22Rv1 (cell line): ENCODE results near the gene CNTRL.

ENCODE experiments used
- H3K27ac ChIP-seq: fragments of 450-650 bp; 2 replicates; pipeline ENCODE4 v1.5.1; 2017
- CTCF ChIP-seq: fragments of 450-650 bp; IDR thresholded peaks from 2 replicates; pipeline ENCODE4 v1.5.1; 2017; ENCODE audit warnings: mild to moderate bottlenecking
- ZFX ChIP-seq: fragments of 450-650 bp; IDR thresholded peaks from 2 replicates; pipeline ENCODE4 v1.6.1; 2017; ENCODE audit warnings: antibody characterized with exemption, borderline replicate concordance

The CNTRL gene

DNA sequence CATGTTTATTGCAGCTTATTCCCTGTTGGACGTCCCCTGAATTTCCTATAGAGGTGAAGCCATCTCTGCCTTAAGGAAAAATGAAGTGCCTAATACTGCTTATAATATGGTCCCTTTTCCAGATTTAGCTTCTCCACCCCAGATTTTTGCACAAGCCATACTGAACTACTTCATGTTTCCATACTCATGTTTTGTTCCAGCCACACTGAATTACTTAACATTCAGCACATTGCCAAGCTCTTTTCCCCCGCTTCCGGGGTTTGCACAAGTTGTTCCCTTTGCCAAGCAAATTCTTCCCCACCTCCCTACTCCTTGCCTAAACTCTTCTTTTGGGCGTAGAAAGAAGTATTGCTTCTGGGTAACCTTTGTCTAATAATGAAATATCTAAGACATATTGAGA, 1.7 kb upstream of the CNTRL start:
- peak overlapping the region; percentile 97 for H3K27ac ChIP-seq
- TF ChIP-seq CTCF (no peak), ZFX (no peak)

- peak overlapping the region; percentile 97 for H3K27ac ChIP-seq
- TF ChIP-seq CTCF (no peak), ZFX (no peak)
Observed at GRCh38 chr9:121075251-121076036, 689 bp downstream of the CNTRL start.

- H3K27ac ChIP-seq: 0 out of 2 replicates have a peak overlapping the region, but pooled peaks have one; percentile 5
- TF ChIP-seq ZFX (no peak), CTCF (no peak)
Observed at GRCh38 chr9:121082075-121082474, 7.3 kb downstream of the CNTRL start.

DNA sequence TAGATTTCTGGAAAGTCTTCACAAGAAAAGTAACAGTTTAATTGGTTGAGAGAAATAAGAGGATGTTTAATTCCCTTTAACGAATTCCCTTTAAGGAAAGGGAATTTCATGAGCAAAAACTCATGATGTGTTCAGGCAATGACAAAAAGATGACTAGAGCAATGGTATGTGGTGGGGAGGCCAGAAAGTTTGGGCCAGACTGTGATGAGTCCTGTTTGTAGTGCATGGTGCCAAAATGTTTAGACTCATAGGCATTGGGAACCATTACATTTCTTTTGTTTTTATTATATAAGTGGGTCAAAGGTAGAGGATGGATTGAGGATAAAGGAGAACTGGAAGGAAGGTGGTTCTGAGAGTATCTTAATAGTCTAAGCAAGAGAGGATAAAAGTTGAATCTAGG, 10.9 kb downstream of the CNTRL start:
- H3K27ac ChIP-seq: no peak overlapping the region
- TF ChIP-seq CTCF: no peak
- no peak for TF ChIP-seq ZFX

GRCh38 chr9:121088576-121088975, 13.8 kb downstream of the CNTRL start:
- TF ChIP-seq CTCF (no peak), ZFX (no peak)
- no peak overlapping the region for H3K27ac ChIP-seq

DNA sequence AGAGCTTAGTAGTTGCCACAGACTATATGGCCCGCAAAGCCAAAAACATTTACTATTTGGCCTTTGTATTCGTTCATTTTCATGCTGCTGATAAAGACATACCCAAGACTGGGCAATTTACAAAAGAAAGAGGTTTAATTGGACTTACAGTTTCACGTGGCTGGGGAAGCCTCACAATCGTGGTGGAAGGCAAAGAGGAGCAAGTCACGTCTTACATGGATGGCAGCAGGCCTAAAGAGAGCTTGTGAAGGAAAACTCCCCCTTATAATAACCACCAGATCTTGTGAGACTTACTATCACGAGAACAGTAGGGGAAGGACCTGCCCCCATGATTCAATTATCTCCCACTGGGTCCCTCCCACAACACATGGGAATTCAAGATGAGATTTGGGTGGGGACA, 16.0 kb downstream of the CNTRL start:
- peak overlapping the region; percentile 3; the same call in 1 of the 2 replicates for H3K27ac ChIP-seq

DNA sequence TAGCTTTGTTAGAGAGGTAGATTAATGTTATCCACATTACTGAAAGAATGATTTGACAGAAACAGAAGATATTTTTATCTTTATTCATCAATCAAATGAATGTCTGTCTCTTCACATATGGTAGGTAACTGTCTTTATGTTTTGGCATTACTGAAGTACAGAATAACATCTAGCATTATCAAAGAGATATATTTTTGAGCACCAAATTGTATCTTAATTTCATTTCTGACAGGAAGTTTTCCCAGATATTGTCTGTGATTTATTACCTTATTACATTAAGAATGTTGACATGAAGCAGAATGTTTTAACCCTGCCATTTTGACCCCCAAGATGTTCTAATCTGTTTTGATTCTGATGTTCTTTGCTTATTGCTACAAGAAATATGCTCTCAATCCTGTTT, 20.3 kb downstream of the CNTRL start:
- no peak overlapping the region for H3K27ac ChIP-seq
- no peak for TF ChIP-seq CTCF
- TF ChIP-seq ZFX: no peak
